ENCODE measurements around the gene SLC22A14. TPM values are rescaled to one million over a fixed set of nuclear protein-coding genes. Genes with fewer than 3 reads are reported as not detected.

Gene SLC22A14
- total and polyA plus RNA-seq, 2 donors from 2014 or later, result 0.19 to 0.75 TPM

DNA sequence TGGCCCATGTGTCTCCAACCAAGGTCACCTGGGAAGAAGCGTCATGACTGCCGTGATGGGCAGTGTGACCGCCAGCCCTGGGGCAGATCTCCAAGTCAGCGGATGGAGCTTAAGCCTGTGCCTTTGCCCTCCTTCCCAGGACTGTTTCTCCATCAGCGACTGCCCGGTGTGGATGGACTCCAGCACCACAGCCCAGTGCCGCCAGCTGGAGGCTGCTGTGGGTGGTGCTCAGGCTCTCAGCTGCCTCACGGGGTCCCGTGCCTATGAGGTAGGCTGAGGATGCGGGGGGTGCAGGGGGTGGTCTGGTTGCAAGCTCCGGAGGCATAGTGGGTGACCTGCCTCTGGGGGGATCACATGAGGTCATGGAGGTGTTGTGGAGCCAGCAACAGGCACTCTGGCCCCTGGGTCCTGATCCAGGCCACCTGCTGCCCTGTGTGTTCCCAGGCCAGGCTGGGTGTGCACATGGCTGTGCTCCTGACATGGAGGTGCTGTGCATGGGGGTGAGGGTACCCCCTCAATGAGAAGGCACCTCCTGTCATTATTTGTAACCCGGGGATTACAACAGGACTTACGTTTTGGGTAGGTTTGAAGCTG, 83.5 kb downstream of the SLC22A14 start:
- FAIRE-seq (no peak), DNase-seq (no peak)
- no peak overlapping the region for H3K27ac ChIP-seq (ENCODE audit: low read depth in 2 of 2, low read length in 2 of 2)
- no peak overlapping the region for H3K4me3 ChIP-seq (ENCODE audit: low read length in 3 of 3)
- H3K36me3 ChIP-seq (ENCODE audit: control insufficient read depth in 2 of 3, insufficient read depth in 3 of 3, low read length in 3 of 3), result peaks cover 2 to 33% (median 16%) of the 10 kb centered on the region in 3 donors
- intact Hi-C loops (cut with DNase I), result no loop called here
- TF ChIP-seq, protein P1, sequence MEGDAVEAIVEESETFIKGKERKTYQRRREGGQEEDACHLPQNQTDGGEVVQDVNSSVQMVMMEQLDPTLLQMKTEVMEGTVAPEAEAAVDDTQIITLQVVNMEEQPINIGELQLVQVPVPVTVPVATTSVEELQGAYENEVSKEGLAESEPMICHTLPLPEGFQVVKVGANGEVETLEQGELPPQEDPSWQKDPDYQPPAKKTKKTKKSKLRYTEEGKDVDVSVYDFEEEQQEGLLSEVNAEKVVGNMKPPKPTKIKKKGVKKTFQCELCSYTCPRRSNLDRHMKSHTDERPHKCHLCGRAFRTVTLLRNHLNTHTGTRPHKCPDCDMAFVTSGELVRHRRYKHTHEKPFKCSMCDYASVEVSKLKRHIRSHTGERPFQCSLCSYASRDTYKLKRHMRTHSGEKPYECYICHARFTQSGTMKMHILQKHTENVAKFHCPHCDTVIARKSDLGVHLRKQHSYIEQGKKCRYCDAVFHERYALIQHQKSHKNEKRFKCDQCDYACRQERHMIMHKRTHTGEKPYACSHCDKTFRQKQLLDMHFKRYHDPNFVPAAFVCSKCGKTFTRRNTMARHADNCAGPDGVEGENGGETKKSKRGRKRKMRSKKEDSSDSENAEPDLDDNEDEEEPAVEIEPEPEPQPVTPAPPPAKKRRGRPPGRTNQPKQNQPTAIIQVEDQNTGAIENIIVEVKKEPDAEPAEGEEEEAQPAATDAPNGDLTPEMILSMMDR (IDR thresholded peaks at IDR 0.05; ENCODE audit: borderline replicate concordance, extremely low read depth, insufficient read depth), result no peak
- H3K27me3 ChIP-seq (ENCODE audit: control insufficient read depth, insufficient read depth, low read length), result no peaks in the 10 kb centered on the region
- no peaks in the 10 kb centered on the region for H3K4me1 ChIP-seq (ENCODE audit: control insufficient read depth in 2 of 3, insufficient read depth in 2 of 3, low read depth in 1 of 3, low read length in 3 of 3)
- no peak overlapping the region for H3K9ac ChIP-seq (ENCODE audit: low read length in 3 of 3)
- no peaks in the 10 kb centered on the region for H3K9me3 ChIP-seq (ENCODE audit: control insufficient read depth in 2 of 3, insufficient read depth in 1 of 3, low read length in 3 of 3)

DNA sequence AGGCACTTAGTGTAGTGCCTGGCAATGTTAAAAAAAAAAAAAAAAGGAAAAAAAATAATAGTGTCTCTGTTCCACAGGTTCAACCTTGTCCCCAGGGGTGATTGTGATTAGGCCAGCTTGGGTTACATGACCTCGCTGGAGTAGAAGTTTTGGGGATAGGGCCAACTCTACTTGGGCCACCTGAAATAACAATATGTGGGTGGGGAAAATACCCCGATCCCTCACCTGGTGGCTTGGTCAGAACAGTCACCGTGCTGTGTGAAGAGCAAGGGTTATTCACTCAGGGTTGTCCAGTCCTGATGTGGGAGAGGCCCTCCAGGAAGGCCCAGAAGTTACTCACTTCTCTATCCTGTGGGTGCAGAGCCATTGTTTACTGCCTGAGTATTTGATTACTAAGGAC, 84.0 kb downstream of the SLC22A14 start:
- DNase-seq, result no peak
- Histone ChIP-seq H3K36me3 (ENCODE audit: control insufficient read depth in 2 of 3, insufficient read depth in 3 of 3, low read length in 3 of 3) (peaks cover 2 to 33% (median 16%) of the 10 kb centered on the region in 3 donors), H3K9ac (ENCODE audit: low read length in 3 of 3) (no peak overlapping the region), H3K27ac (ENCODE audit: low read depth in 2 of 2, low read length in 2 of 2) (no peak overlapping the region), H3K4me1 (ENCODE audit: control insufficient read depth in 2 of 3, insufficient read depth in 2 of 3, low read depth in 1 of 3, low read length in 3 of 3) (no peaks in the 10 kb centered on the region), H3K4me3 (ENCODE audit: low read length in 3 of 3) (no peak overlapping the region), H3K9me3 (ENCODE audit: control insufficient read depth in 2 of 3, insufficient read depth in 1 of 3, low read length in 3 of 3) (no peaks in the 10 kb centered on the region), H3K27me3 (ENCODE audit: control insufficient read depth, insufficient read depth, low read length) (no peaks in the 10 kb centered on the region)
- FAIRE-seq, result no peak
- intact Hi-C loops (cut with DNase I), result no loop called here
- TF ChIP-seq, protein P1 (IDR thresholded peaks at IDR 0.05; ENCODE audit: borderline replicate concordance, extremely low read depth, insufficient read depth), result no peak

DNA sequence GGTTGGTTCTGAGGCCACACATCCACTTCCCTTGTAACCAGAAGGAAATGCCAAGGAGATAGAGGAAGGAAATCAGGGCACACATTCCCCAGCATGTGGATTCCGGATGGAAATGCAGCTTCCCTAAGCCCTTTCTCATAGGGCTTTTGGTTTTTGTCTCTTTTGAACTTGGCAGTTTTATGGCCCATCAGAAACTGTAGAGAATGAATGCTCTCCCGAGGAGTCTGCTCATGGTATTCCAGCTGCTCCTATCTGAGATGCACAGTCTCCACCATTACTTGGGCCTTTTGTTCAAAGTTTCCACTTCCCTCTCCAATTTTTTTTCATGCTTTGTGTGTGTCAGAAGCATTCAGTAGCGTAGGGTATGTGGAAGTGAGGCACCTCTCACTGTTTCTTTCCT, 85.7 kb downstream of the SLC22A14 start:
- H3K27ac ChIP-seq (ENCODE audit: low read depth in 2 of 2, low read length in 2 of 2), result no peak overlapping the region
- H3K9me3 ChIP-seq (ENCODE audit: control insufficient read depth in 2 of 3, insufficient read depth in 1 of 3, low read length in 3 of 3), result no peaks in the 10 kb centered on the region
- H3K9ac ChIP-seq (ENCODE audit: low read length in 3 of 3), result no peak overlapping the region
- intact Hi-C loops (cut with DNase I), result no loop called here
- peaks cover 2 to 39% (median 25%) of the 10 kb centered on the region in 3 donors for H3K36me3 ChIP-seq (ENCODE audit: control insufficient read depth in 2 of 3, insufficient read depth in 3 of 3, low read length in 3 of 3)
- H3K4me1 ChIP-seq (ENCODE audit: control insufficient read depth in 2 of 3, insufficient read depth in 2 of 3, low read depth in 1 of 3, low read length in 3 of 3), result no peaks in the 10 kb centered on the region
- H3K27me3 ChIP-seq (ENCODE audit: control insufficient read depth, insufficient read depth, low read length), result no peaks in the 10 kb centered on the region
- no peak for FAIRE-seq
- peak in 2 of 5 donors; percentile 9 to 66 for DNase-seq
- H3K4me3 ChIP-seq (ENCODE audit: low read length in 3 of 3), result no peak overlapping the region
- TF ChIP-seq, protein P1 (IDR thresholded peaks at IDR 0.05; ENCODE audit: borderline replicate concordance, extremely low read depth, insufficient read depth), result no peak

Other genes with a start within 250 kb of the SLC22A14 start
- 3.3 TPM for gene DLEC1, start 243.1 kb upstream of the SLC22A14 start, total RNA-seq
- 0.52 TPM for gene DLEC1, start 243.1 kb upstream of the SLC22A14 start, polyA plus RNA-seq (ENCODE audit: insufficient read depth, low read depth, low replicate concordance)
- gene ACAA1, start 145.2 kb upstream of the SLC22A14 start, total RNA-seq, result 90.0 TPM
- gene ACAA1, start 145.2 kb upstream of the SLC22A14 start, polyA plus RNA-seq (ENCODE audit: insufficient read depth, low read depth, low replicate concordance), result 566 TPM
- 34.5 TPM for gene MYD88, start 143.6 kb upstream of the SLC22A14 start, total RNA-seq
- gene MYD88, start 143.6 kb upstream of the SLC22A14 start, polyA plus RNA-seq (ENCODE audit: insufficient read depth, low read depth, low replicate concordance), result 20.8 TPM
- 40.0 TPM for gene OXSR1, start 116.8 kb upstream of the SLC22A14 start, total RNA-seq
- 16.7 TPM for gene OXSR1, start 116.8 kb upstream of the SLC22A14 start, polyA plus RNA-seq (ENCODE audit: insufficient read depth, low read depth, low replicate concordance)
- 0.16 TPM for gene SLC22A13, start 16.5 kb upstream of the SLC22A14 start, total RNA-seq
- 9.9 TPM for gene SLC22A13, start 16.5 kb upstream of the SLC22A14 start, polyA plus RNA-seq (ENCODE audit: insufficient read depth, low read depth, low replicate concordance)
- 6.0 TPM for gene XYLB, start 64.5 kb downstream of the SLC22A14 start, total RNA-seq
- 7.9 TPM for gene XYLB, start 64.5 kb downstream of the SLC22A14 start, polyA plus RNA-seq (ENCODE audit: insufficient read depth, low read depth, low replicate concordance)
- 11.2 TPM for gene ACVR2B, start 171.6 kb downstream of the SLC22A14 start, total RNA-seq
- gene ACVR2B, start 171.6 kb downstream of the SLC22A14 start, polyA plus RNA-seq (ENCODE audit: insufficient read depth, low read depth, low replicate concordance), result 1.2 TPM
- 16.4 TPM for gene EXOG, start 214.0 kb downstream of the SLC22A14 start, total RNA-seq
- gene EXOG, start 214.0 kb downstream of the SLC22A14 start, polyA plus RNA-seq (ENCODE audit: insufficient read depth, low read depth, low replicate concordance), result 5.5 TPM

Measured in kidney (tissue), 14 donors.